Gastrocnemius medialis (tissue), 4 donors: ENCODE results near the gene GUK1.

Experiments used
- CTCF ChIP-seq, 5 experiments: fragments of 450-650 bp in 3 of 5; fragments of 200-600 bp in 2 of 5; sonication (generic) in 2 of 5; IDR thresholded peaks in 4 of 5; conservative IDR thresholded peaks in 1 of 5; 1 replicate in 4 of 5; 2 replicates in 1 of 5; pipeline ENCODE4 v1.5.1; 2016 to 2019; ENCODE audit warnings: antibody characterized with exemption in 5 of 5, mild to moderate bottlenecking in 3 of 5, moderate library complexity in 3 of 5
- POLR2A ChIP-seq, 2 donors: fragments of 450-650 bp; IDR thresholded peaks; one replicate each; pipeline ENCODE4 v1.6.1; 2017; ENCODE audit warnings: antibody characterized with exemption in 2 of 2, mild to moderate bottlenecking in 2 of 2, moderate library complexity in 2 of 2

- TF ChIP-seq CTCF (IDR thresholded peaks at IDR 0.05 in 4 of 5, conservative IDR thresholded peaks at IDR 0.05 in 1 of 5) (no peak), POLR2A (IDR thresholded peaks at IDR 0.05) (no peak)
These were observed 37.0 kb downstream of the GUK1 start for GRCh38 chr1:228177183-228177475.
